CD4-positive, CD25-positive, alpha-beta regulatory T cell (primary cell): Measurements from ENCODE around the gene PAM. TPM values are rescaled to one million over a fixed set of nuclear protein-coding genes. Genes with fewer than 3 reads are reported as not detected.

ENCODE experiments used
- ATAC-seq, 2 donors: fragments of 150-1000 bp; cut with Tn5 transposase; one replicate each; pipeline ENCODE4 v1.10.0; 2021; ENCODE audit warnings: low read depth in 2 of 2, moderate number of reproducible peaks in 2 of 2, moderate library complexity in 1 of 2
- DNase-seq, 3 donors: peaks; one replicate each; pipeline versions ENCODE4 v3.0.0 to v3.0.0-alpha.2; 2012 to 2022; ENCODE audit warnings: mixed read lengths in 1 of 3
- H3K27ac ChIP-seq: one replicate; pipeline ENCODE4 v1.7.0; 2013; ENCODE audit warnings: mild to moderate bottlenecking, low read length; ENCODE audit not compliant: insufficient read depth, poor library complexity, severe bottlenecking
- H3K27me3 ChIP-seq: one replicate; pipeline ENCODE4 v1.7.0; 2013; ENCODE audit warnings: low read length; ENCODE audit not compliant: control insufficient read depth, insufficient read depth
- H3K36me3 ChIP-seq: one replicate; pipeline ENCODE4 v1.7.0; 2013; ENCODE audit warnings: mild to moderate bottlenecking, low read length, moderate library complexity; ENCODE audit not compliant: control insufficient read depth, insufficient read depth
- H3K4me1 ChIP-seq: 2 replicates; pipeline ENCODE4 v1.7.0; 2013; ENCODE audit warnings: mild to moderate bottlenecking, low read length; ENCODE audit not compliant: insufficient read depth, control insufficient read depth, poor library complexity, severe bottlenecking
- H3K4me3 ChIP-seq: one replicate; pipeline ENCODE4 v1.7.0; 2013; ENCODE audit warnings: low read depth, mild to moderate bottlenecking, low read length, moderate library complexity
- H3K9me3 ChIP-seq, 2 experiments: 1 replicate in 1 of 2; 2 replicates in 1 of 2; pipeline ENCODE4 v1.7.0; 2013; ENCODE audit warnings: low read length in 2 of 2, mild to moderate bottlenecking in 1 of 2, moderate library complexity in 1 of 2; ENCODE audit not compliant: control insufficient read depth in 2 of 2
- H3K27ac Mint-ChIP-seq, 3 donors: one replicate each; pipeline ENCODE4 v1.8.0; 2020 to 2022; ENCODE audit warnings: mild to moderate bottlenecking in 3 of 3, mixed read lengths in 3 of 3, moderate library complexity in 2 of 3
- H3K27me3 Mint-ChIP-seq: one replicate; pipeline ENCODE4 v1.8.0; 2022; ENCODE audit warnings: mild to moderate bottlenecking, mixed read lengths
- H3K36me3 Mint-ChIP-seq: one replicate; pipeline ENCODE4 v1.8.0; 2020; ENCODE audit warnings: mixed read lengths
- H3K4me1 Mint-ChIP-seq, 4 donors: one replicate each; pipeline ENCODE4 v1.8.0; 2020 to 2022; ENCODE audit warnings: mixed read lengths in 4 of 4, mild to moderate bottlenecking in 1 of 4
- H3K4me3 Mint-ChIP-seq, 4 donors: one replicate each; pipeline ENCODE4 v1.8.0; 2020 to 2022; ENCODE audit warnings: mild to moderate bottlenecking in 4 of 4, mixed read lengths in 4 of 4, moderate library complexity in 3 of 4
- H3K9me3 Mint-ChIP-seq, 7 donors: one replicate each; pipeline ENCODE4 v1.8.0; 2020 to 2022; ENCODE audit warnings: mixed read lengths in 7 of 7, mild to moderate bottlenecking in 3 of 7, moderate library complexity in 2 of 7
- polyA plus RNA-seq, 4 donors: library from polyadenylated mRNA; unstranded; fragments of 300-500 nt; fragmentation: Illumina TruSeq; gene quantifications; one replicate each; pipeline ENCODE4 v1.2.3, GENCODE V29; 2021
- total RNA-seq: library from RNA; stranded (reverse); gene quantifications from one replicate; pipeline ENCODE4 v1.2.3, GENCODE V29; 2022

The PAM gene
- total and polyA plus RNA-seq, 5 donors from 2014 or later = 22.9 to 60.0 (median 34.7) TPM

GRCh38 chr5:102956599-102956998 lies 201.5 kb downstream of the PAM start:
- no peak overlapping the region for H3K4me3 Mint-ChIP-seq
- H3K36me3 Mint-ChIP-seq = peaks cover 19% of the 10 kb centered on the region
- DNase-seq (no peak), ATAC-seq (no peak)
- Histone ChIP-seq H3K27ac (no peak overlapping the region), H3K9me3 (no peaks in the 10 kb centered on the region), H3K4me3 (no peak overlapping the region), H3K4me1 (no peaks in the 10 kb centered on the region), H3K27me3 (no peaks in the 10 kb centered on the region), H3K36me3 (peaks cover 17% of the 10 kb centered on the region)
- H3K9me3 Mint-ChIP-seq = peaks cover 0 to 2% (median 0%) of the 10 kb centered on the region in 7 donors
- H3K27ac Mint-ChIP-seq = no peak overlapping the region
- peaks cover 0 to 4% (median 0%) of the 10 kb centered on the region in 4 donors for H3K4me1 Mint-ChIP-seq
- no peaks in the 10 kb centered on the region for H3K27me3 Mint-ChIP-seq

GRCh38 chr5:102957141-102957540 lies 202.0 kb downstream of the PAM start:
- H3K4me1 Mint-ChIP-seq = peaks cover 0 to 4% (median 0%) of the 10 kb centered on the region in 4 donors
- H3K9me3 Mint-ChIP-seq = peaks cover 0 to 2% (median 0%) of the 10 kb centered on the region in 7 donors
- no peaks in the 10 kb centered on the region for H3K27me3 Mint-ChIP-seq
- Histone ChIP-seq H3K4me1 (no peaks in the 10 kb centered on the region), H3K9me3 (no peaks in the 10 kb centered on the region), H3K27me3 (no peaks in the 10 kb centered on the region), H3K36me3 (peaks cover 12% of the 10 kb centered on the region), H3K4me3 (no peak overlapping the region), H3K27ac (no peak overlapping the region)
- no peak for ATAC-seq
- DNase-seq = no peak
- H3K27ac Mint-ChIP-seq = no peak overlapping the region
- H3K4me3 Mint-ChIP-seq = no peak overlapping the region
- peaks cover 19% of the 10 kb centered on the region for H3K36me3 Mint-ChIP-seq

GRCh38 chr5:102958481-102959011 lies 203.4 kb downstream of the PAM start:
- ATAC-seq (no peak), DNase-seq (no peak)
- no peaks in the 10 kb centered on the region for H3K9me3 ChIP-seq
- Mint-ChIP-seq H3K27ac (no peak overlapping the region), H3K9me3 (peaks cover 0 to 2% (median 0%) of the 10 kb centered on the region in 7 donors), H3K36me3 (peaks cover 11% of the 10 kb centered on the region), H3K4me3 (no peak overlapping the region), H3K27me3 (no peaks in the 10 kb centered on the region), H3K4me1 (peaks cover 0 to under 1% (median 0%) of the 10 kb centered on the region in 4 donors)
- peaks cover 11% of the 10 kb centered on the region for H3K36me3 ChIP-seq
- H3K27me3 ChIP-seq = no peaks in the 10 kb centered on the region
- H3K4me3 ChIP-seq = no peak overlapping the region
- no peaks in the 10 kb centered on the region for H3K4me1 ChIP-seq
- no peak overlapping the region for H3K27ac ChIP-seq

- ATAC-seq (no peak), DNase-seq (peak in 1 of 3 donors; percentile 6)
- Mint-ChIP-seq H3K27ac (no peak overlapping the region), H3K27me3 (no peaks in the 10 kb centered on the region), H3K9me3 (peaks cover 0 to 2% (median 0%) of the 10 kb centered on the region in 7 donors), H3K4me3 (no peak overlapping the region), H3K4me1 (peaks cover 0 to 6% (median 2%) of the 10 kb centered on the region in 4 donors), H3K36me3 (peaks cover 11% of the 10 kb centered on the region)
- Histone ChIP-seq H3K4me3 (no peak overlapping the region), H3K27ac (no peak overlapping the region), H3K27me3 (no peaks in the 10 kb centered on the region), H3K4me1 (no peaks in the 10 kb centered on the region), H3K9me3 (no peaks in the 10 kb centered on the region), H3K36me3 (peaks cover 11% of the 10 kb centered on the region)
Measured at GRCh38 chr5:102959055-102959454, 203.9 kb downstream of the PAM start.

DNA sequence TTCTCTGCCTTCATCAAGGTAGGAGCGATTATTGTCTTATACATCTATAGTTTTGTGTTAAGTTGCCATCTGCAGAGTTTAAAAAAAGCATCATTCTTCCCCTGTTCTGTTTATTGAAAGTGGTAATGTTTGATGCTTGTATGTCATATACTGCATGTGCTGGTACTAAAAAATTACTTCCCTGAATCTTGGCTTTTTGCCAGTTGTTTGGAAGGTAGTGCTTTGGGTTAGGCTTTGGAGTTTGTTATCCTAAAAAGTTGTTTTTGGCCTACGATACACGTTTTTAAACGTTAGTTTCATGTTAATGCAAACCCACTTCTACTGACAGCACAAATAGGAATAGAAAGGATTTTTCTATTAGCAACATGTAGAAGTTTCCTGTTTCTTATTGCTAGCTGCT lies 206.6 kb downstream of the PAM start:
- H3K27me3 ChIP-seq = no peaks in the 10 kb centered on the region
- H3K9me3 ChIP-seq = no peaks in the 10 kb centered on the region
- no peaks in the 10 kb centered on the region for H3K4me1 ChIP-seq
- no peak overlapping the region for H3K27ac Mint-ChIP-seq
- H3K4me1 Mint-ChIP-seq = peaks cover 0 to 11% (median 2%) of the 10 kb centered on the region in 4 donors
- no peak for ATAC-seq
- H3K36me3 Mint-ChIP-seq = peaks cover 11% of the 10 kb centered on the region
- H3K27me3 Mint-ChIP-seq = no peaks in the 10 kb centered on the region
- no peak for DNase-seq
- H3K9me3 Mint-ChIP-seq = peaks cover 0 to 2% (median 0%) of the 10 kb centered on the region in 7 donors
- H3K4me3 ChIP-seq = no peak overlapping the region
- no peak overlapping the region for H3K4me3 Mint-ChIP-seq
- H3K36me3 ChIP-seq = peaks cover 15% of the 10 kb centered on the region
- no peak overlapping the region for H3K27ac ChIP-seq

DNA sequence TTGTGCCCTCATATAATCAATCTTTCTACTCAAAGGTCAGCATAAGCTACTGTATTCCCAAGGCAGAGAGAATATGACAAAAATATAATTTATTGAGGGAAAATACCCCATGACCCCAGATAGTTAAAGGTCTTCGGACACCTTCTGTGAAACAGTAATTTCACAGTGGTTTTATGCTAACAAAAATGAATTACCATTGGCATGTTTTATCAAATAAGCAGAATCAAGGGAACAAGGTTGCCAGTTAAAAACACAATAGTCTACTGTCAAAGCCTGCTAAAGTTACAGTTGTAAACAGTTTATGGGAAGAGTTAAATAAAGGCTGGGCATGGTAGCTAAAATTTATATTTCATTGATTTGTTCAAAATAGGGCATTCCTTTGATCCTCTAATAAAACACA lies 210.5 kb downstream of the PAM start:
- Mint-ChIP-seq H3K4me3 (no peak overlapping the region), H3K4me1 (peaks cover 0 to 15% (median 2%) of the 10 kb centered on the region in 4 donors), H3K27me3 (no peaks in the 10 kb centered on the region), H3K27ac (no peak overlapping the region), H3K9me3 (no peaks in the 10 kb centered on the region), H3K36me3 (peaks cover 4% of the 10 kb centered on the region)
- Histone ChIP-seq H3K36me3 (peaks cover 11% of the 10 kb centered on the region), H3K4me1 (no peaks in the 10 kb centered on the region), H3K4me3 (no peak overlapping the region), H3K27me3 (no peaks in the 10 kb centered on the region), H3K9me3 (no peaks in the 10 kb centered on the region), H3K27ac (no peak overlapping the region)
- ATAC-seq = no peak
- no peak for DNase-seq

DNA sequence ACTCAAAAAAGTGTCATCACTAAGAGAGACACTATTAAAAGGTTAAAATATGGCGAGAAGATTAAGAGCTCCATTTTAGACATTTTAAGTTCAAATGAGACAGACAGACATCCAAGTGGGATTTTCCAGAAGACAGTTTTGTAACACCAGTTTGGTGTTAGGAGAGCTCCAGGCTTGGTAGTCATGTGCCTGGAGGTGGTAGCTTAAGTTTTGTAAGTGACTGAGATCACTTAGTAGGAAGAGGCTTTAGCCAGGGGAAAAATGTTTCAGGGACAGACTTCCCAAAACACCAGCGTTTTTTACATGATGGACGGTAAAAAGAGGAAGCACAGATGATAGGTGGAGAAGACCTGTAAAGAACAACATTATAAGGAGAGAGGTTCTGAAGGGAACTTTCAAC lies 214.5 kb downstream of the PAM start:
- Mint-ChIP-seq H3K27ac (peak overlapping the region in 1 of 3 donors; percentile 9), H3K36me3 (peaks cover 10% of the 10 kb centered on the region), H3K4me1 (peaks cover 0 to 16% (median 3%) of the 10 kb centered on the region in 4 donors), H3K27me3 (no peaks in the 10 kb centered on the region), H3K4me3 (no peak overlapping the region), H3K9me3 (no peaks in the 10 kb centered on the region)
- Histone ChIP-seq H3K27me3 (no peaks in the 10 kb centered on the region), H3K36me3 (peaks cover 7% of the 10 kb centered on the region), H3K27ac (no peak overlapping the region), H3K9me3 (no peaks in the 10 kb centered on the region), H3K4me1 (no peaks in the 10 kb centered on the region), H3K4me3 (no peak overlapping the region)
- ATAC-seq (no peak), DNase-seq (no peak)

DNA sequence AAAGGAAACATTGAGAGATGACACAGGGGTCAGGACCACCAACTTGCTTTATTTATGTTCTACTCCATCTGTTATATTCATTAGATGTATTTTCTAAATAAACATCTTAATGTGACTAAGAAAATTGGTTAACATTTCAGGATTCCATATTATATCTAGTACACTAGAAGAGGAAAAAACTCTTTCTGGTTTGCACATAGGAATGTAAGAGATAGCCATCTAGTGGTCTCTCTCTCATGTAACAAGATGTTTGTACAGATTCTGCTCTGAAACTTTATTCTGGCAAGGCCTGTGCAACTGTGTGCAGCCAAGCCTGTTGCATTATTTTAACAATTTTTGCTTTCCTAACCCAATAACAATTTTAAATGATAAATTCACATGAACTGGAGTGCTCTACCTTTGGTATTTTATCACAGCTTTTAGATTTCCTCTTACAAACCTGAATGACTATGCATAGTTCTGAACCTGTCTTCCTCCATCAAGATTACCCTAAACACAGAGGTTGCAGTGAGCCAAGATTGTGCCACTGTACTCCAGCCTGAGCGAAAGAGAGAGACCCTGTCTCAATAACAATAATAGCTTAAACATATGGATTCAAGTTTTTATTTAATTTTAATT lies 216.7 kb downstream of the PAM start:
- peak in 2 of 3 donors; percentile 5 to 22 for DNase-seq
- no peaks in the 10 kb centered on the region for H3K9me3 ChIP-seq
- H3K4me1 ChIP-seq = no peaks in the 10 kb centered on the region
- Mint-ChIP-seq H3K27me3 (no peaks in the 10 kb centered on the region), H3K36me3 (peaks cover 10% of the 10 kb centered on the region), H3K27ac (peak overlapping the region in 1 of 3 donors; percentile 27), H3K4me1 (peaks cover 0 to 11% (median 3%) of the 10 kb centered on the region in 4 donors), H3K4me3 (no peak overlapping the region), H3K9me3 (no peaks in the 10 kb centered on the region)
- no peak for ATAC-seq
- H3K4me3 ChIP-seq = no peak overlapping the region
- H3K36me3 ChIP-seq = peaks cover 3% of the 10 kb centered on the region
- no peak overlapping the region for H3K27ac ChIP-seq
- no peaks in the 10 kb centered on the region for H3K27me3 ChIP-seq
